Activated CD4-positive, alpha-beta T cell treated with anti-CD3 and anti-CD28 coated beads for 36 hours (primary cell): ENCODE results near the gene CCDC27. TPM values are rescaled to one million over a fixed set of nuclear protein-coding genes. Genes with fewer than 3 reads are reported as not detected.

Experiments
- ATAC-seq: fragments of 200-7000 bp; cut with Tn5 transposase; one replicate; pipeline ENCODE4 v1.10.0; 2021; ENCODE audit warnings: mild to moderate bottlenecking, moderate library complexity
- CTCF ChIA-PET: fragments of 350-600 bp; sonication (Branson Sonifier 250); formaldehyde crosslinking; loops from one replicate; lab custom pipeline; 2021; ENCODE audit warnings: antibody characterized with exemption; lab: Charles Lee
- POLR2A ChIA-PET: fragments of 350-600 bp; sonication (Branson Sonifier 250); formaldehyde crosslinking; loops from one replicate; lab custom pipeline; 2021; ENCODE audit warnings: antibody characterized with exemption, inconsistent platforms; lab: Charles Lee
- DNase-seq: peaks from one replicate; pipeline ENCODE4 v3.0.0-alpha.2; 2020
- H3K27ac Mint-ChIP-seq: one replicate; pipeline ENCODE4 v1.8.0; 2021; ENCODE audit warnings: mixed read lengths
- H3K27me3 Mint-ChIP-seq: one replicate; pipeline ENCODE4 v1.8.0; 2021; ENCODE audit warnings: mixed read lengths
- H3K36me3 Mint-ChIP-seq: one replicate; pipeline ENCODE4 v1.8.0; 2021; ENCODE audit warnings: low read depth, mixed read lengths
- H3K4me1 Mint-ChIP-seq: one replicate; pipeline ENCODE4 v1.8.0; 2021; ENCODE audit warnings: mixed read lengths
- H3K4me3 Mint-ChIP-seq: one replicate; pipeline ENCODE4 v1.8.0; 2021; ENCODE audit warnings: mild to moderate bottlenecking, moderate library complexity, mixed read lengths
- H3K9me3 Mint-ChIP-seq: one replicate; pipeline ENCODE4 v1.8.0; 2021; ENCODE audit warnings: low read depth, mixed read lengths
- intact Hi-C, 2 experiments: fragments of 100-400 bp; cut with DNase I in 1 of 2; cut with micrococcal nuclease in 1 of 2; formaldehyde crosslinking; loops; one replicate each; pipeline versions ENCODE4 v1.14.2 to v1.15.1; 2022 to 2024; cut with DNase I, micrococcal nuclease
- total RNA-seq, 2 experiments: library from RNA; stranded (reverse); gene quantifications; one replicate each; pipeline ENCODE4 v1.2.3, GENCODE V29; 2021

Gene CCDC27
- total RNA-seq, 2 experiments from 2014 or later, result not detected

GRCh38 chr1:3733094-3733882 lies 19.0 kb upstream of the CCDC27 start:
- Mint-ChIP-seq H3K4me3 (no peak overlapping the region), H3K4me1 (no peaks in the 10 kb centered on the region), H3K9me3 (no peaks in the 10 kb centered on the region), H3K27me3 (no peaks in the 10 kb centered on the region), H3K27ac (no peak overlapping the region), H3K36me3 (peaks cover 3% of the 10 kb centered on the region)
- no peak for ATAC-seq
- ChIA-PET POLR2A (no interaction called here), CTCF (no interaction called here)
- no peak for DNase-seq
- intact Hi-C loops, result no loop called here

- no peak overlapping the region for H3K27ac Mint-ChIP-seq
- intact Hi-C loops, result no loop called here
- no peak overlapping the region for H3K4me3 Mint-ChIP-seq
- ATAC-seq (no peak), DNase-seq (no peak)
- H3K36me3 Mint-ChIP-seq, result peaks cover 3% of the 10 kb centered on the region
- H3K27me3 Mint-ChIP-seq, result no peaks in the 10 kb centered on the region
- no peaks in the 10 kb centered on the region for H3K9me3 Mint-ChIP-seq
- no peaks in the 10 kb centered on the region for H3K4me1 Mint-ChIP-seq
- POLR2A ChIA-PET, result no interaction called here
- CTCF ChIA-PET, result interaction anchor here (1.2 kb wide), 1 partner anchor 10 kb away, joined by 4 read pairs; no protein-coding TSS in a partner anchor
These were observed 18.2 kb upstream of the CCDC27 start for GRCh38 chr1:3733883-3734589.

- POLR2A ChIA-PET, result no interaction called here
- ATAC-seq (no peak), DNase-seq (no peak)
- Mint-ChIP-seq H3K9me3 (no peaks in the 10 kb centered on the region), H3K36me3 (peaks cover 3% of the 10 kb centered on the region), H3K4me3 (no peak overlapping the region), H3K27me3 (no peaks in the 10 kb centered on the region), H3K27ac (no peak overlapping the region), H3K4me1 (no peaks in the 10 kb centered on the region)
- intact Hi-C loops, result no loop called here
- CTCF ChIA-PET, result interaction anchor here (1.2 kb wide), 1 partner anchor 10 kb away, joined by 4 read pairs; no protein-coding TSS in a partner anchor
These were observed 17.6 kb upstream of the CCDC27 start for GRCh38 chr1:3734602-3735001.

GRCh38 chr1:3735027-3735681 lies 17.1 kb upstream of the CCDC27 start:
- ChIA-PET CTCF (interaction anchor here (1.2 kb wide), 1 partner anchor 11 kb away, joined by 4 read pairs; no protein-coding TSS in a partner anchor), POLR2A (no interaction called here)
- peaks cover 3% of the 10 kb centered on the region for H3K36me3 Mint-ChIP-seq
- H3K27me3 Mint-ChIP-seq, result no peaks in the 10 kb centered on the region
- no peak overlapping the region for H3K27ac Mint-ChIP-seq
- no peaks in the 10 kb centered on the region for H3K4me1 Mint-ChIP-seq
- no peak for DNase-seq
- no peaks in the 10 kb centered on the region for H3K9me3 Mint-ChIP-seq
- intact Hi-C loops, result no loop called here
- no peak for ATAC-seq
- no peak overlapping the region for H3K4me3 Mint-ChIP-seq

GRCh38 chr1:3735688-3736087 lies 16.6 kb upstream of the CCDC27 start:
- POLR2A ChIA-PET, result no interaction called here
- peaks cover 3% of the 10 kb centered on the region for H3K36me3 Mint-ChIP-seq
- CTCF ChIA-PET, result interaction anchor here (0.9 kb wide), 1 partner anchor 24 kb away, joined by 4 read pairs; no protein-coding TSS in a partner anchor
- no peak overlapping the region for H3K27ac Mint-ChIP-seq
- no peaks in the 10 kb centered on the region for H3K9me3 Mint-ChIP-seq
- H3K27me3 Mint-ChIP-seq, result no peaks in the 10 kb centered on the region
- DNase-seq, result no peak
- H3K4me3 Mint-ChIP-seq, result no peak overlapping the region
- H3K4me1 Mint-ChIP-seq, result no peaks in the 10 kb centered on the region
- no peak for ATAC-seq
- intact Hi-C loops, result no loop called here

GRCh38 chr1:3736131-3736561 lies 16.1 kb upstream of the CCDC27 start:
- Mint-ChIP-seq H3K36me3 (peaks cover 3% of the 10 kb centered on the region), H3K9me3 (no peaks in the 10 kb centered on the region), H3K27me3 (no peaks in the 10 kb centered on the region), H3K4me3 (no peak overlapping the region), H3K4me1 (no peaks in the 10 kb centered on the region), H3K27ac (no peak overlapping the region)
- CTCF ChIA-PET, result interaction anchor here (0.6 to 0.9 kb wide), 2 partner anchors 23 to 155 kb away, joined by 3 to 4 read pairs; no protein-coding TSS in a partner anchor
- no peak for ATAC-seq
- no peak for DNase-seq
- POLR2A ChIA-PET, result no interaction called here
- intact Hi-C loops, result no loop called here

GRCh38 chr1:3736708-3737107 lies 15.5 kb upstream of the CCDC27 start:
- ChIA-PET CTCF (interaction anchor here (0.6 kb wide), 1 partner anchor 154 kb away, joined by 3 read pairs; no protein-coding TSS in a partner anchor), POLR2A (no interaction called here)
- H3K4me3 Mint-ChIP-seq, result no peak overlapping the region
- H3K27ac Mint-ChIP-seq, result no peak overlapping the region
- no peaks in the 10 kb centered on the region for H3K9me3 Mint-ChIP-seq
- ATAC-seq (no peak), DNase-seq (no peak)
- peaks cover 6% of the 10 kb centered on the region for H3K36me3 Mint-ChIP-seq
- no peaks in the 10 kb centered on the region for H3K27me3 Mint-ChIP-seq
- H3K4me1 Mint-ChIP-seq, result no peaks in the 10 kb centered on the region
- intact Hi-C loops, result no loop called here

- no peak for ATAC-seq
- no peak overlapping the region for H3K4me3 Mint-ChIP-seq
- intact Hi-C loops, result no loop called here
- peaks cover 2% of the 10 kb centered on the region for H3K4me1 Mint-ChIP-seq
- peaks cover 7% of the 10 kb centered on the region for H3K36me3 Mint-ChIP-seq
- POLR2A ChIA-PET, result no interaction called here
- no peaks in the 10 kb centered on the region for H3K27me3 Mint-ChIP-seq
- no peaks in the 10 kb centered on the region for H3K9me3 Mint-ChIP-seq
- DNase-seq, result no peak
- H3K27ac Mint-ChIP-seq, result no peak overlapping the region
- CTCF ChIA-PET, result no interaction called here
These were observed 13.3 kb upstream of the CCDC27 start for GRCh38 chr1:3738943-3739342.

GRCh38 chr1:3740042-3740441 lies 12.2 kb upstream of the CCDC27 start:
- intact Hi-C loops, result no loop called here
- DNase-seq, result no peak
- H3K4me3 Mint-ChIP-seq, result no peak overlapping the region
- CTCF ChIA-PET, result no interaction called here
- no peak overlapping the region for H3K27ac Mint-ChIP-seq
- no peak for ATAC-seq
- H3K36me3 Mint-ChIP-seq, result peaks cover 7% of the 10 kb centered on the region
- no peaks in the 10 kb centered on the region for H3K9me3 Mint-ChIP-seq
- POLR2A ChIA-PET, result no interaction called here
- H3K27me3 Mint-ChIP-seq, result no peaks in the 10 kb centered on the region
- peaks cover 10% of the 10 kb centered on the region for H3K4me1 Mint-ChIP-seq

GRCh38 chr1:3740752-3741151 lies 11.5 kb upstream of the CCDC27 start:
- Mint-ChIP-seq H3K4me1 (peaks cover 17% of the 10 kb centered on the region), H3K27me3 (no peaks in the 10 kb centered on the region), H3K9me3 (no peaks in the 10 kb centered on the region), H3K36me3 (peaks cover 7% of the 10 kb centered on the region), H3K4me3 (no peak overlapping the region), H3K27ac (no peak overlapping the region)
- CTCF ChIA-PET, result no interaction called here
- ATAC-seq, result no peak
- intact Hi-C loops, result no loop called here
- DNase-seq, result no peak
- POLR2A ChIA-PET, result no interaction called here

- POLR2A ChIA-PET, result no interaction called here
- H3K27me3 Mint-ChIP-seq, result no peaks in the 10 kb centered on the region
- H3K9me3 Mint-ChIP-seq, result no peaks in the 10 kb centered on the region
- ATAC-seq (no peak), DNase-seq (no peak)
- no peak overlapping the region for H3K27ac Mint-ChIP-seq
- no peak overlapping the region for H3K4me3 Mint-ChIP-seq
- intact Hi-C loops, result no loop called here
- peaks cover 4% of the 10 kb centered on the region for H3K36me3 Mint-ChIP-seq
- CTCF ChIA-PET, result no interaction called here
- peaks cover 25% of the 10 kb centered on the region for H3K4me1 Mint-ChIP-seq
These were observed 10.4 kb upstream of the CCDC27 start for GRCh38 chr1:3741566-3742438.
